CD4-positive, alpha-beta T cell treated with Interleukin-21 for 1 hour (primary cell): ENCODE data around the gene RNF214.

Experiments used
- DNase-seq: peaks from one replicate; pipeline ENCODE4 v3.0.0-alpha.2; 2020

Gene RNF214

DNA sequence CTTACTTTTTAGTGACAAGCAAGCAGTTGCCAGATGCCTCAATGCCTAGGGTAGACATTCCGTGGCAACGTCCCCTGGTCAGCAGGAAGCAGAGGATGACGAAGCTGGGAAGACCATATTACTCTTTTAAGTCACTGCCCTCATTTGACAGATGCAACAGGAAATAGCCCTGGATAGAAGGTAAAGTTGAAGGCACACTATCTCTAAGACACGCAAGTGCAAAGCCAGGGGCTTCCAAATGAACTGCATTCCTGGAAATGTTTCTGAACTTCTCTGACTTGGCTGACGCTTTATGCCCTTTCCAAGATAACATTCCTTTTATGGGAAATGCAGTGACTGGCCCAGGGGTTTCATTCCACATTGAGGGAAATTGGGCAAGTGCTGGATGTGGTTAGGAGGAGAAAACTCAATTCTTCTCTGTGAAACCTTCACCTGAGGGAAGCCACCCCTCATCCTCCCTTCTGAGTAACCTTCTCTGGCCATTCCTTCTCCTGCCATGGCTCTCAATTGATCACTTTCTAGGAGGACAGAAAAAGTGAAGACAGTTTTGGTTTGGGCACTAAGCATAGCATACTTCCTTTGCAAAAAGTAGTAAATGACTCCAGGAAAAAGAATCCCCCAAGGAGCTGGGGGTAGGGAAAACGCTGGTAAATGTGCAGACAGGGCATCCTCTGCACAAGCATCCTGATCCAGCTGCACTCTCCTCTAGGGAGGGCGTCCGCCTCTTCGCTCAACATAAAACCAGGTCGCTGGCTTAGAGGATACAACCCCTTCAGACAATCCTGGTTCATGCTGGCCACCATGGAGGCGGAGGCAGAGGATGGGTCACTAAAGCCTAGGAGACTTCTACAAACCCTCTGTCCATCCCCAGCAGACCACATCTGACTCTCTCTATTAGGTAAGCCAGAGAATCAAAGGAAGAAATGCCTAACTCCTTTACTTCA is 15.1 kb upstream of the RNF214 start:
- no peak for DNase-seq

DNA sequence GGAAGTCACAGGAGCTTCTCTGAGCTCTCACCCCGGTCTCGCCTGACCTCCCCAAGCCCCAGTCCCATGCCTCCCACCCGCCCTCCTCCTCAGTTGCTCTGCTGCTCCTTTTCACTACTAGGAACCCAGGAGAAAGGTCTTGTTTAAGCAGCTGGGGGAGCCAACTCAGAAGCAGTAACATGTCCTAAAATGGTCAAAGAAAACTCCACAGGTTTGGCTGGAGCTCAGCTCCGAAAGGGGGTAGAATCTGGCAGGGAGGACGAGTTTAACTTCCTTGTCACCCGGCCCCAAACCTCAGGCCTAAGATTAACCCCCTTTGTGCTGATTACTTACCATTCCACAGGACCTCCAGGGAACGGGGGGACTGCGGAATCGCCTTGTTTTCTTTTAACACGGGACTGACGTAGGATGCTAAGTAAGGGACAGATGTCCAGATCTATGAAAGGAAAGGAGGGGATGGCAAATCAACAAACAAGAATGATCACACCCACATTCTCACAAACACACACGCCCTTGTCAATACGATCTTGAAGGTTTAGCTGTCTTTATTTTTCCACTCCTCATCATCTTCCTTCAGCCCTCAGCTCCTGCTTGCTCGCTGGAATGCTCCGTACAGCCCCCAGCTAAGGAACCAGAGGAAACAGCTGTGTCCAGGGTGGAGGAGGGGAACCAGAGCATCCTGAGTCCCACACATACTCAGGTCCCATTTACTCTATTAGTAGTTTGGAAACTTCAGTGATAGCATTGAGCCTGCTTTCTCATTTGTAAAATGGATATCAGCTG is 14.1 kb upstream of the RNF214 start:
- DNase-seq: no peak

DNA sequence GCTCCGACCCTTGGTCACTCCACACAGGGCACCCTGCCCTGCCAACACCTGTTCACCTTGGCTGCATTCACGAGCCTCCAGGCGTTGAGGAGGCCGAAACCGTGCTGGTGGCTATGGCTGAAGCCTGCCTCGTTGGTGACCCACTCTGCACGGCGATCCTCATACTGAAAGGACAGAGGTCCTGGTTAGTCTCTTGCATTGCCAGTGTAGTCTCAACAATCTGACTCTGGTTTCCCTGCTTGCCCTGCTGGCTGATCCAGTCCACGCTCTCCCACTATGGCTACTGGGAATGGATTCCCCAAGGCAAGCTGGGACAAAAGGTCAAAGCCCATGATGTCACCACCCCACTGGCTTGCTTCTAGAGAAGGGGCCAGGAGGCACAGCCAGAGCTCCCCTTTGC is 13.5 kb upstream of the RNF214 start:
- DNase-seq: no peak

- no peak for DNase-seq
Measured at GRCh38 chr11:117219455-117219854, 13.0 kb upstream of the RNF214 start.

- DNase-seq: no peak
Measured at GRCh38 chr11:117219995-117220394, 12.5 kb upstream of the RNF214 start.

GRCh38 chr11:117220568-117220967 is 11.9 kb upstream of the RNF214 start:
- no peak for DNase-seq

DNA sequence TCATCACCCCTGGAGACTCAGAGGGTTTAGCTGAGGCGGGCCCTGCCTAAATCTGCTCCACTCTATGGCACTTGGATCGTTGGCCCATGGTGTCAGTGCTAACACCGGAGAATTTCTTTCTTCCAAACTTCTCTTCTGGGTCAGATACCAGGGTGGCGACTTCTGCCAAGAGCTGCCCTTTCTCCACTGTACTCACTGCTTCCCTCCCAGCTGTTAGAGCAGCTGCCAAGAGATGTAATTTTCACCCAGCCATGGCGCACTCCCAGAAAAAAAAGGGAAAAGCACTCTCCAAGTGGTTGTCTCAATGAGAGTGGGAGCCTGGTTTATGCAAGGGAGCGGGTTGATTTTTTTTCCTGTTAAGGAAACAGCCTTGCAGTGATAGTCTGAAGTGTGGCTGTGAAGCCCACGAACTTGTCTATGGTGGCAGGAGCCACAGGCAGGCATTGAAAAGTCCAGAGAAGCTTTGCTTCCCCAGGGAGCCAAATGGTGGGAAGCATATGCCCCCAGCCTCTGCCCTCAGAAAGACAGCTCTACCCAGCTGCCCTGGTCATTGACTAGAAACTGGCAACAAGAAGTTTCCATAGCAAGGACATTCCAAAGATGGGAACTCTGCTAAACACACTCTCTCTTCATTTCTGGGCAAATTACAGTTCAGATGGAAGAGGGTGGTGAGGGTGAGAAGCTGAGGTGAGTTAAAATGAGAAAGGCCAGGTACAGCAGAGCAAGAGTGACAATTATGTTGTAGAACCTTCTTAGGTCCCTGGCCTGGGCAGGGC is 11.3 kb upstream of the RNF214 start:
- no peak for DNase-seq

DNA sequence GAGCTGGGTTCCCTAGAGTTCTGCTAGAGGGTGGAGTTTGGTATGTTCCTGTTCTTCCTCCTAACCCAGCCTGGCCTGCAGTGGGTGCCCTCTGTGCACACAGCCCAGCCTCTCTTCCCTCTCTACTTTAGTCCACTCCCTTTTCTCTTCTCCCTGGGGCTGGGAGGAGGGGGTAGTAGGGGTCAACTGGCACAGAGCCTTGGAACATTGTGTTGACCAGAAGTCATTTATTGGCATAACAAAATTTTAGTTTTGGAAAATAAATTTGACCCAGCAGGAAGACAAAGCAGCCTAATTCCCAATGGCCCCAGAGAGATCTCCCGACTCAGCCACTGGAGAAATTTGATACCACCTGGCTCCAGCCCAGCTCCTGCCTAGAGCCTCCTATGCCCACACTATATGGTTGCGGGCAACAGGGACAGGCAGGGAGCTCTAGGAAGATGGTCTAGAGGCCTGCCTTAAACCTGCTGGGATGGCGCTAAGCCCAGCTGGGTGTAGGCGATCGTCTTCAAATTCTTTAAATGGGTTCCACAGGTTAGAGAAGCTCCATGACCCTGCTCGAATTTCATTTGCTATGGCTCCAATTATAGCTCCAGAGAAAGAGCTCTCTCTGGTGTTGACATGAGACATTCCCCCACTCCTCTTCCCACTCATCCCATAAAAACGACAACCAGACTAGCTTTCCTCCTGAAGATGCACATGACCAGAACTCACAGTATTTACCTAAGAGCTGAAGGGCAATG is 10.5 kb upstream of the RNF214 start:
- DNase-seq: no peak

DNA sequence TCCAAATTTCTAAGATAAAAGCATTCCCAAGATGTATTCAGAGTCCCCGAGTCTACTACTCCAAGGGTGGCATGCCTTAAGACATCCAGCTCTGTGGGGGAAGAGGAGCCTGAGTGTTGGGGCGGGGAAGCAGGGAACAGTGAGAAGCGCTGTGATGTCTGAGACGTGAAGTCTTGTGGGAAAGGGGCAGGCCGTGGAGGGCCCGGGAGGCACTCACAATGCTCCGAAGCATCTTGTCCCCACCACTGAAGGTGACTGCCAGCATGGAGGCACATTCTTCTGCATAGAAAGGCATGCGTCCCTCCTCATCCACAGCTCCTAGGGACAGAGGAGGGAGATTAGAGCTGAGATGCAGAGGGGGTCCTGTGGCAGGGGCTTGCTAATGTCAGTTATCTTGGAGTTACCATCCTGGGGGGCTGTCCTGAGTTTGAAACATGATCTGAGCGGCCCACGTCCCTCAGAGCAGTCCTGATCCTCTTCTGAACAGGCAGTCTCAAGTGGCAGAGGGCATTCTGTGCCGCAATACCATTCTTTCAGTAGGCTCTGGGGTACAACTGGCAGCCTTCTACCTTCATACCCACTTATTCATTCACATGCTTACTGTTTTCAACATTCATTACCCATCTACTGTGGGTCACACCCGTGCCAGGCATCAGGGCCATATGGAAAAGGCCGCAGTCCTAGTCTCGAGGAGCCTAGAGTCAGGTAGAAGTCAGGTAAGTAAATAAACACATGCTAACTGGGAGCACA is 9.3 kb upstream of the RNF214 start:
- no peak for DNase-seq

DNA sequence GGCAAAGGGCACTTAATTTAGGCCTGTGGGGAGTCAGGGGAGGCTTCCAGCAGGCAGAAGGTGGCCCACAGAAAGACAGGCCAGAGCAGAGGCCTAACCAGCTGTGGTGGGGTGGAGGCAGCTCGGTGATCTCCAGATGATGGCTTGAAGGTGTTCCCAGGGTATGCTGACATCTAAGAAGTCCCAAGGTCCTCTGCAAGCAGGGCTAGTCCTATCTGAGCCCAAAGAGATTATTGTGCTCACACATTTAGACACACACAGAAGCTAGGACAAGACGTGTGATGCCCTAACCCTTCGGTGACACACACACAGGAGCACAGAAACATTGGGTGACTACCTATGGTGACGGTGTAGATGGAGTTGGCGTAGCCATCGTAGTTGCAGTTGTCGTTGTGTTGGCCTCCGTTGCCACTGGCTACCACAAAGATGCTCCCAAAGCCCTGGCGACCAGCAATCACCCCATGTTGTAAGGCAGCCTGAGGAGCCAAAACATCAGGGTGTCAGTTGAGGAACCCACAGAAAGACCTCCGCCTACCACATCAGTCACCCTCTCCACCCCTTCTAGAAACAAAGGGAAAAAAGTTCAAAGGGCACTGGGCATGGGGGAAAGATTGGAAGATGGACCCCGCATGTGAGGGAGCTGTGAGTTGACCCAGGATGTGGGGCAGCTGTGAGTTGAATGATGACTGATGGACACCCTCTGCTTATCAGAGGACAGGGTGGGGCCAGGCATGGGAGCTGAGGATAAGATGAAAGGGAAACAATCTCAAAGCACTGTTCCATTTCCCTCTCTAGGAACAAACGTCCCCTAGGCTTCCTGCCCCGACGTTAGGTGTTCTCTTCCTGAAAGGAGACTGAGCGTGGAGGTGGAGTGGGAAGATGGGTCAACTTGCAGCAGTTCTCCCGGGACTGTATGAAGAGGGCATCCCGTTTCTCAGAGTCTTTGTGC is 8.5 kb upstream of the RNF214 start:
- DNase-seq: no peak

DNA sequence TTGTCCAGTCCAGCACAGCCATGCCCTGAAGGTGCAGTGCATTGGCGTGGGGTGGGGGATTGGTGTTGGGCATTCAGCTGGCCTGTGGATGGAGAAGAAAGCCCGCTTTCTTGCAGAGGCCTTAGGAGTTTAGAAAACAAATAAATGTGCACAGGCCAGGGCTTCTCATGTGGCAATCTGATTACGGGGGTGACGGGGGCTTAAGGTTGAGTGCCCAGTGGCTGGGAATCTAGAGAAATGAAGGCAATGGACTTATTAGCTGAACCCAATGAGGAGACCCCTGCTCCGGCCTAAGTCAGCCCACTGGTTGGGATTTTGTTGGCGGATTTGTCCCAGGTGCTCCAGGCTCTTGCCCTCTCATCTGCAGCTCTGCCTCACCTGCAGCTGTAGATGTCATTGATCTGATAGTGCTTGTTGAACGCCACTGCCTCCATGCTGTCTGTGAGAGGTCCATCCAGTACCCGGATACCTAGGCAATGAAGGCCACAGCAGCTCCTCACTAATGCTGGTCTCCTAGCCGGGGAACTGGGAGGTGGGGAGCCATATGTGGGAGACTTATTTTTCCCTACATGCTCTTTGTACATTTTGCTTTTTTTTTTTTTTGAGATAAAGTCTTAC is 6.8 kb upstream of the RNF214 start:
- no peak for DNase-seq

- DNase-seq: peak; percentile 80
Measured at GRCh38 chr11:117226388-117227385, 5.8 kb upstream of the RNF214 start.

DNA sequence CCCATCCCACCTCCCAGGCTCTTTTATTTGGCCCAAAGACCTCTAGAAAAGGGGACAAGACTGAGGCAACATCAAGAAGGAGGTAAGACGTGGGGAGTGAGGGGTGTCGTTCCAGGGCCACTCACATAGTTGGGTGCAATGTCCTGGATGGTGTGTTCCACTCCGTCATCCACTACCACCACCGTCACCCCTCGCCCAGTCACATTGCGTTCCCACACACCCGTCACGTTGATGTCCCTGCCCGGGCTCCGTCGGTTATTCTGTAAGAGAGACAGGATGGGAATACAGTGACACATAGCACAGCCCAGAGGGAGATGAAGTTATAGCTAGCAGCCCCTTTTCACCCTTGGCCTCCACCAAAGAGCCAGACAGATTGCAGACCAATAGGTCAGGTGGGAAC is 4.4 kb upstream of the RNF214 start:
- DNase-seq: no peak

DNA sequence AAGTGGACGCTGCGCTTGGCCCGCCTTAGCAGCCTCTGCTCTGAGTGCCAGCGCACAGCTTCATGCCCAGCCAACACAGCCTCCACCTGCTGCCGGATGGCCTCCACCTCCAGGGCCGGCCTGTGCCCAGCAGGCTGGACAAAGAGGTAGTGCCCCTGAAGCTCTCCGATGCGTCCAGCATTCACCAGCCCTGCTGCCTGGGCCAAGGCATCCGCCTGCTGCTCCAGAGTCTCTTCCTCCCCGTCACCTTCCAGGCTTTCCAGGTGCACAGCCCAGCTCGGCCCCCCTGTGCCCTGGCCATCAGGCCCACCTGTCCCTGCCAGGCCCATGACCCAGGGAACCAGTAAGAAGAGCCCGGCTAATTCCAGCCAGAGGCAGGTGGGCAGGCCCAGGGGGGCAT is 3.1 kb upstream of the RNF214 start:
- DNase-seq: no peak

DNA sequence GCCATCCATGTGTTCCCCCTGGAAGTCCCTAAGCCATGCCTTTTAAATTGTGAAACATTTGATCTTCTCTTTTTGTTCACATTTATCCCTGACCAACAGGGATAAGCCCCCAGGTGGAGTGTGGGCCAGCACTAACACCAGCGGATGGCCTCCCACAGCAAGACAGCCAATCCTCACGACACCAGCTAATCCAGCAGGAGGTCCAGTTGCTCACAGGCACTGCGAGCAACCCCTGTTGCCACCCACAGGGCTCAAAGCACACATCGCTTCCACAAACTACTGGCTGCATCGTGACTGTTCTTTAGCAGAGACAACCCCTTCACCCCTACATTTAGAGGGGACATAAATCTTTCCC is 2.6 kb upstream of the RNF214 start:
- DNase-seq: no peak

- peak; percentile 67 for DNase-seq
Measured at GRCh38 chr11:117230286-117230961, 2.0 kb upstream of the RNF214 start.

GRCh38 chr11:117230999-117231841 is 1.3 kb upstream of the RNF214 start:
- no peak for DNase-seq

DNA sequence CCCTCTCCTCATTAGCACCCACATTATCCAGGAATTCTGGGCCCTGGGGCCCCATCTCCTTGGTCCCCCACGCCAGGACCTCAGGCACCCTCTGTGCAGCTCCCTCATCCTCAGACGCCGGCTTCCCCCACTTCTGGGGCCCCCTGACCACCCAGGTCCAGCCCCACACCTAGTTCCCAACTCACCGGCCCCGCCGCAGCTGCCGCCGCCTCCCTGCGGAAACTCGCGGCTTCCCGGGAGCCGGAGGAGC is 704 bp upstream of the RNF214 start, which contains the start of gene PCSK7:
TSS of gene PCSK7 (minus strand) at position 232 of the 250 bp plus-strand sequence. CDS start 2,229 bp downstream, outside the sequence.
- no peak for DNase-seq
